HepG2 (cell line): ENCODE results near the gene YPEL5. TPM values are rescaled to one million over a fixed set of nuclear protein-coding genes. Genes with fewer than 3 reads are reported as not detected.

Experiments
- ATAC-seq: fragments of 200-7000 bp; cut with Tn5 transposase; 3 replicates; pipeline ENCODE4 v1.9.1; 2020; ENCODE audit warnings: mild to moderate bottlenecking, moderate library complexity
- BruUV-seq: library from RNA; stranded (reverse); fragments of 400-500 nt; replicated peaks from 2 replicates; lab custom pipeline; 2021; lab: Mats Ljungman, UMichigan
- CTCF ChIA-PET: fragments of 300-600 bp; formaldehyde crosslinking; extraction: SDS; loops from one replicate; lab custom pipeline; 2021; ENCODE audit warnings: low total read pairs, inconsistent platforms, low intra/inter-chr PET ratio; lab: Yijun Ruan, JAX
- POLR2A ChIA-PET: fragments of 350-600 bp; sonication (Branson Sonifier 250); formaldehyde crosslinking; loops from one replicate; lab custom pipeline; 2020; ENCODE audit warnings: antibody characterized with exemption, inconsistent platforms; lab: Yijun Ruan, JAX
- DNase-seq: peaks from one replicate; pipeline ENCODE4 v3.0.0-alpha.2; 2015; ENCODE audit warnings: low spot score
- FAIRE-seq: peaks from 3 replicates; lab custom pipeline; 2011; peaks lifted over from hg19 to GRCh38; lab: Jason Lieb, UNC
- H2AFZ ChIP-seq: one replicate; pipeline ENCODE4 v1.6.1; 2011; ENCODE audit warnings: low read length, inconsistent platforms
- H3K27ac ChIP-seq: fragments of 300-600 bp; 3 replicates; pipeline ENCODE4 v1.8.0; 2011; ENCODE audit warnings: mixed run types, mild to moderate bottlenecking, mixed read lengths, low read length, inconsistent platforms; ENCODE audit not compliant: insufficient read depth; ENCODE audit errors: extremely low read length
- H3K27me3 ChIP-seq, 2 experiments: fragments of 200-600 bp in 1 of 2; 2 replicates in 1 of 2; 3 replicates in 1 of 2; pipeline versions ENCODE4 v1.6.0 to v1.8.0; 2011; ENCODE audit warnings: low read length in 2 of 2, mild to moderate bottlenecking in 2 of 2, moderate library complexity in 2 of 2, inconsistent platforms in 1 of 2; ENCODE audit not compliant: insufficient read depth in 2 of 2, control insufficient read depth in 1 of 2
- H3K36me3 ChIP-seq, 2 experiments: fragments of 200-600 bp in 1 of 2; replicated peaks in 1 of 2; 2 replicates in 1 of 2; 3 replicates in 1 of 2; pipeline versions ENCODE4 v1.5.1 to v1.8.0; 2011; ENCODE audit warnings: low read length in 2 of 2, inconsistent platforms in 1 of 2; ENCODE audit not compliant: insufficient read depth in 2 of 2, control insufficient read depth in 1 of 2
- H3K4me1 ChIP-seq: 2 replicates; pipeline ENCODE4 v1.5.1; 2012; ENCODE audit warnings: low read length, inconsistent platforms; ENCODE audit not compliant: insufficient read depth
- H3K4me2 ChIP-seq: 2 replicates; pipeline ENCODE4 v1.6.0; 2011; ENCODE audit warnings: low read depth, low read length, inconsistent platforms
- H3K4me3 ChIP-seq, 3 experiments: fragments of 200-600 bp in 1 of 3; sonication (generic), shearing (Covaris generic) in 1 of 3; replicated peaks in 1 of 3; 2 replicates each; pipeline ENCODE4 v1.5.1; 2011 to 2016; ENCODE audit warnings: low read length in 3 of 3, inconsistent platforms in 2 of 3, low read depth in 2 of 3, mild to moderate bottlenecking in 2 of 3, control low read depth in 1 of 3, mixed read lengths in 1 of 3; ENCODE audit not compliant: insufficient read depth in 1 of 3
- H3K79me2 ChIP-seq: one replicate; pipeline ENCODE4 v1.6.1; 2011; ENCODE audit warnings: low read length, inconsistent platforms; ENCODE audit not compliant: insufficient read depth
- H3K9ac ChIP-seq: 2 replicates; pipeline ENCODE4 v1.6.0; 2011; ENCODE audit warnings: mild to moderate bottlenecking, low read depth, low read length, inconsistent platforms; ENCODE audit not compliant: insufficient read depth
- H3K9me3 ChIP-seq: 2 replicates; pipeline ENCODE4 v1.5.1; 2012; ENCODE audit warnings: mild to moderate bottlenecking, low read length
- H4K20me1 ChIP-seq: 2 replicates; pipeline ENCODE4 v1.6.0; 2011; ENCODE audit warnings: inconsistent platforms, mild to moderate bottlenecking, low read length, moderate library complexity; ENCODE audit not compliant: insufficient read depth
- BCL6 ChIP-seq: IDR thresholded peaks from 2 replicates; pipeline ENCODE4 v1.6.1; 2016; ENCODE audit warnings: missing genetic modification reagents, missing compliant biosample characterization
- GATAD2A ChIP-seq: IDR thresholded peaks from 2 replicates; pipeline ENCODE4 v1.6.1; 2016
- HNF4A ChIP-seq: sonication (generic); formaldehyde crosslinking; IDR thresholded peaks from 2 replicates; pipeline ENCODE4 v1.4.0; 2020; ENCODE audit warnings: missing genetic modification reagents
- HNF4G ChIP-seq, 2 experiments: sonication (generic) in 1 of 2; formaldehyde crosslinking in 1 of 2; IDR thresholded peaks; 2 replicates each; pipeline versions ENCODE4 v1.4.0 to v1.6.1; 2011 to 2020; ENCODE audit warnings: borderline replicate concordance in 2 of 2, low read depth in 2 of 2, mild to moderate bottlenecking in 2 of 2, low read length in 1 of 2, missing genetic modification reagents in 1 of 2, moderate library complexity in 1 of 2
- HNRNPK ChIP-seq: fragments of 200-400 bp; formaldehyde crosslinking; IDR thresholded peaks from 2 replicates; pipeline ENCODE4 v1.6.1; 2018; ENCODE audit warnings: low read length, low read depth, moderate library complexity, mild to moderate bottlenecking; ENCODE audit not compliant: poor library complexity, severe bottlenecking
- KDM4B ChIP-seq: sonication (generic); formaldehyde crosslinking; IDR thresholded peaks from 2 replicates; pipeline ENCODE4 v1.4.0; 2020; ENCODE audit warnings: missing genetic modification reagents
- KDM6A ChIP-seq: IDR thresholded peaks from 2 replicates; pipeline ENCODE4 v1.6.1; 2016; ENCODE audit warnings: low read depth
- LCORL ChIP-seq, 2 experiments: fragments of 450-650 bp in 1 of 2; sonication (generic) in 1 of 2; formaldehyde crosslinking in 1 of 2; IDR thresholded peaks; 2 replicates each; pipeline versions ENCODE4 v1.5.0 to v1.6.1; 2017 to 2020; ENCODE audit warnings: antibody characterized with exemption in 1 of 2, missing genetic modification reagents in 1 of 2
- NFE2L2 ChIP-seq: fragments of 150-350 bp; IDR thresholded peaks from 2 replicates; pipeline ENCODE4 v1.6.1; 2014; ENCODE audit warnings: low read length
- PAWR ChIP-seq: sonication (generic); formaldehyde crosslinking; IDR thresholded peaks from 2 replicates; pipeline ENCODE4 v1.4.0; 2020; ENCODE audit warnings: missing genetic modification reagents, mild to moderate bottlenecking, borderline replicate concordance
- ZNF550 ChIP-seq: sonication (generic); formaldehyde crosslinking; IDR thresholded peaks from 2 replicates; pipeline ENCODE4 v1.4.0; 2020; ENCODE audit warnings: mild to moderate bottlenecking, missing genetic modification reagents, borderline replicate concordance
- ZNF780A ChIP-seq: sonication (generic); formaldehyde crosslinking; IDR thresholded peaks from 2 replicates; pipeline ENCODE4 v1.8.0; 2022; ENCODE audit warnings: mild to moderate bottlenecking, missing genetic modification reagents, moderate library complexity
- ZSCAN9 ChIP-seq: IDR thresholded peaks from 2 replicates; pipeline ENCODE4 v1.6.1; 2016; ENCODE audit warnings: borderline replicate concordance
- WGBS: methylation state at CpG from one replicate; pipeline ENCODE4 v1.1.6; 2017; ENCODE audit warnings: low lambda C conversion rate; 5-methylcytosine and 5-hydroxymethylcytosine counted together
- in situ Hi-C: cut with HindIII; loops from 2 replicates; pipeline ENCODE4 v1.10.0; 2017; ENCODE audit warnings: low pct_unique_long_range_greater_than_20kb; ENCODE audit not compliant: extremely low pct_ligation_motif_present
- intact Hi-C: fragments of 100-400 bp; cut with micrococcal nuclease; formaldehyde crosslinking; loops from one replicate; pipeline ENCODE4 v1.10.0; 2022; ENCODE audit not compliant: unreplicated experiment
- polyA plus RNA-seq, 8 experiments: library from polyadenylated mRNA; depleted of rRNA in 3 of 8; stranded (reverse) in 7 of 8; unstranded in 1 of 8; fragments of >200 nt; fragmentation: Illumina TruSeq in 4 of 8; extraction: Trizol in 4 of 8; gene quantifications; 2 replicates each; pipeline versions ENCODE4 v1.2.1 to v1.2.3, GENCODE V29; 2011 to 2016; ENCODE audit warnings: low read depth in 4 of 8, missing spikeins in 1 of 8, mixed read lengths in 1 of 8; ENCODE audit not compliant: insufficient read depth in 1 of 8
- total RNA-seq, 5 experiments: library from RNA; depleted of rRNA; stranded (reverse); fragments of >200 nt; fragmentation: Illumina TruSeq; extraction: Trizol; gene quantifications; 2 replicates each; pipeline ENCODE4 v1.2.3, GENCODE V29; 2016; ENCODE audit warnings: low read depth in 1 of 5
- TF ChIP-seq, protein P1 (sequence below): IDR thresholded peaks from 2 replicates; pipeline ENCODE4 v1.6.1; 2016; ENCODE audit warnings: low read depth, control low read depth
- TF ChIP-seq, protein P2 (sequence below): sonication (generic); formaldehyde crosslinking; conservative IDR thresholded peaks from 2 replicates; pipeline ENCODE4 v1.5.0; 2020; ENCODE audit warnings: missing genetic modification reagents
- TF ChIP-seq, protein P3 (sequence below): sonication (generic); formaldehyde crosslinking; IDR thresholded peaks from 2 replicates; pipeline ENCODE4 v1.5.0; 2020; ENCODE audit warnings: missing genetic modification reagents
- TF ChIP-seq, protein P4 (sequence below): sonication (generic); formaldehyde crosslinking; IDR thresholded peaks from 2 replicates; pipeline ENCODE4 v1.5.0; 2020; ENCODE audit warnings: mild to moderate bottlenecking, missing genetic modification reagents

Gene YPEL5
- total and polyA plus RNA-seq, 2 of the 13 experiments (the other 11 are each of a cell fraction or from before 2014, with no cell fraction given): 12.7 to 49.7 TPM

DNA sequence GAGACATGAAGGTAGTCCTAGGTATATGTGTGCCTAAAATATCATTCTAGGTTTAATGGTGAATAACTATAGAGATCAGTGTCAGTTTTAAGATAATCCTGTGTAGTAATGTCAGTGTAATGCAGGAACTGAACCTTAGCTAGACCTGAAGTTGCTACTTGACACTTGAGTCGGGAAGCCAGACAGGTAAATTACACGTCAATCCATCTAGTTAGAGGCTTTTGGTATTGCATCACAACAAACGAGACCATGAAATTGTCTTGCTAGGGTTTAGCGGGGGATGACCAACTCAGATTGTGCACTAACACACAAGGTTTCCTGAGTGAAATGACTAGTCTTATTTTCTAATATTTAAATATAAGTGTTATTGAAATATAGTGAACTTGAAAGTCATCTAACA, 2.0 kb downstream of the YPEL5 start (continued):
- TF ChIP-seq, protein P1, sequence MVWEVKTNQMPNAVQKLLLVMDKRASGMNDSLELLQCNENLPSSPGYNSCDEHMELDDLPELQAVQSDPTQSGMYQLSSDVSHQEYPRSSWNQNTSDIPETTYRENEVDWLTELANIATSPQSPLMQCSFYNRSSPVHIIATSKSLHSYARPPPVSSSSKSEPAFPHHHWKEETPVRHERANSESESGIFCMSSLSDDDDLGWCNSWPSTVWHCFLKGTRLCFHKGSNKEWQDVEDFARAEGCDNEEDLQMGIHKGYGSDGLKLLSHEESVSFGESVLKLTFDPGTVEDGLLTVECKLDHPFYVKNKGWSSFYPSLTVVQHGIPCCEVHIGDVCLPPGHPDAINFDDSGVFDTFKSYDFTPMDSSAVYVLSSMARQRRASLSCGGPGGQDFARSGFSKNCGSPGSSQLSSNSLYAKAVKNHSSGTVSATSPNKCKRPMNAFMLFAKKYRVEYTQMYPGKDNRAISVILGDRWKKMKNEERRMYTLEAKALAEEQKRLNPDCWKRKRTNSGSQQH: no peak
- TF ChIP-seq KDM6A (CRISPR knock-in tag) (no peak), ZNF550 (CRISPR knock-in tag) (no peak)

DNA sequence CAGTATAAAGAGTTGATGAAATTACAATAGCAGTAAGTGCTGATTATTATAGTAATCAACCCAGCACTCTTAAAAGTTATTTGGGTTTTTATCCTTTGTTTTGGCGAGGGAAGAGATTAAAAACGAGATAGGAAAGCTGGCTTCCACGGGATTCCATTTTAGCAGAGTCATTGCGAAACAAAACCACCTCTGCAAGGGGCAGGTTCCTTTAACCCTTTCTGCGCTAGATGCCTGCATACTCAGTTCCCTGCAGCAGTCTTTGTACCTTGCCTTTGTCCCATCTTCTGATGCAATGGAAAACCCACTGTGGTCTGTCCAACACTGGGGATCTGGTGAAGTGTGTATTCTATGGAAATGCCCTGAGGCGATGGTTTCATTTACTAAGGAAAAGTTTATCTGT, 2.7 kb downstream of the YPEL5 start:
- ATAC-seq: no peak
- in situ Hi-C loops (no loop called here), intact Hi-C loops (loop anchor here (5.0 kb wide), 1 partner anchor 298 kb away; the partner anchor contains the start of gene LCLAT1)
- peak; percentile 50 for FAIRE-seq
- Histone ChIP-seq H3K9me3 (no peaks in the 10 kb centered on the region), H4K20me1 (peaks cover 10% of the 10 kb centered on the region; the same call in 1 of the 2 replicates), H3K4me2 (peak overlapping the region; percentile 91; the same call in 1 of the 2 replicates), H3K79me2 (no peaks in the 10 kb centered on the region), H2AFZ (no peak overlapping the region), H3K4me3 (no peak overlapping the region), H3K36me3 (no peaks in the 10 kb centered on the region), H3K4me1 (peaks cover 44% of the 10 kb centered on the region), H3K27ac (no peak overlapping the region), H3K9ac (no peak overlapping the region), H3K27me3 (peaks cover 2 to 4% of the 10 kb centered on the region in 2 experiments; a peak in 1 of 5 replicates)
- ChIA-PET CTCF (no interaction called here), POLR2A (no interaction called here)
- DNase-seq: peak; percentile 59
- WGBS: 32% methylated on average over 6 of the region's 6 CpGs
- no TSS peak for BruUV-seq
- peak; percentile 47; the same call in 1 of the 2 replicates for TF ChIP-seq HNF4G (IDR thresholded peaks at IDR 0.05; ENCODE audit: borderline replicate concordance, low read depth, low read length)
- no peak for TF ChIP-seq HNF4G (CRISPR knock-in tag; IDR thresholded peaks at IDR 0.05; ENCODE audit: borderline replicate concordance, low read depth)
- TF ChIP-seq HNF4A: peak; percentile 65
- TF ChIP-seq HNRNPK: no peak
- TF ChIP-seq GATAD2A (CRISPR knock-in tag): peak; percentile 37; the same call in 1 of the 2 replicates
- TF ChIP-seq, protein P2, sequence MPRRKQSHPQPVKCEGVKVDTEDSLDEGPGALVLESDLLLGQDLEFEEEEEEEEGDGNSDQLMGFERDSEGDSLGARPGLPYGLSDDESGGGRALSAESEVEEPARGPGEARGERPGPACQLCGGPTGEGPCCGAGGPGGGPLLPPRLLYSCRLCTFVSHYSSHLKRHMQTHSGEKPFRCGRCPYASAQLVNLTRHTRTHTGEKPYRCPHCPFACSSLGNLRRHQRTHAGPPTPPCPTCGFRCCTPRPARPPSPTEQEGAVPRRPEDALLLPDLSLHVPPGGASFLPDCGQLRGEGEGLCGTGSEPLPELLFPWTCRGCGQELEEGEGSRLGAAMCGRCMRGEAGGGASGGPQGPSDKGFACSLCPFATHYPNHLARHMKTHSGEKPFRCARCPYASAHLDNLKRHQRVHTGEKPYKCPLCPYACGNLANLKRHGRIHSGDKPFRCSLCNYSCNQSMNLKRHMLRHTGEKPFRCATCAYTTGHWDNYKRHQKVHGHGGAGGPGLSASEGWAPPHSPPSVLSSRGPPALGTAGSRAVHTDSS (CRISPR knock-in tag): no peak
- 0 out of 2 replicates have a peak, but pooled peaks have one; percentile 13 for TF ChIP-seq BCL6 (CRISPR knock-in tag)
- TF ChIP-seq KDM4B: 0 out of 2 replicates have a peak, but pooled peaks have one; percentile 45
- no peak for TF ChIP-seq LCORL (IDR thresholded peaks at IDR 0.05)
- 0 out of 2 replicates have a peak, but pooled peaks have one; percentile 17 for TF ChIP-seq LCORL (CRISPR knock-in tag; IDR thresholded peaks at IDR 0.05)
- no peak for TF ChIP-seq ZNF780A (CRISPR knock-in tag)
- TF ChIP-seq NFE2L2: peak; percentile 24; the same call in 1 of the 2 replicates
- TF ChIP-seq, protein P3, sequence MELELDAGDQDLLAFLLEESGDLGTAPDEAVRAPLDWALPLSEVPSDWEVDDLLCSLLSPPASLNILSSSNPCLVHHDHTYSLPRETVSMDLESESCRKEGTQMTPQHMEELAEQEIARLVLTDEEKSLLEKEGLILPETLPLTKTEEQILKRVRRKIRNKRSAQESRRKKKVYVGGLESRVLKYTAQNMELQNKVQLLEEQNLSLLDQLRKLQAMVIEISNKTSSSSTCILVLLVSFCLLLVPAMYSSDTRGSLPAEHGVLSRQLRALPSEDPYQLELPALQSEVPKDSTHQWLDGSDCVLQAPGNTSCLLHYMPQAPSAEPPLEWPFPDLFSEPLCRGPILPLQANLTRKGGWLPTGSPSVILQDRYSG (CRISPR knock-in tag): no peak
- no peak for TF ChIP-seq PAWR (CRISPR knock-in tag)
- no peak for TF ChIP-seq ZSCAN9 (CRISPR knock-in tag)
- TF ChIP-seq, protein P4, sequence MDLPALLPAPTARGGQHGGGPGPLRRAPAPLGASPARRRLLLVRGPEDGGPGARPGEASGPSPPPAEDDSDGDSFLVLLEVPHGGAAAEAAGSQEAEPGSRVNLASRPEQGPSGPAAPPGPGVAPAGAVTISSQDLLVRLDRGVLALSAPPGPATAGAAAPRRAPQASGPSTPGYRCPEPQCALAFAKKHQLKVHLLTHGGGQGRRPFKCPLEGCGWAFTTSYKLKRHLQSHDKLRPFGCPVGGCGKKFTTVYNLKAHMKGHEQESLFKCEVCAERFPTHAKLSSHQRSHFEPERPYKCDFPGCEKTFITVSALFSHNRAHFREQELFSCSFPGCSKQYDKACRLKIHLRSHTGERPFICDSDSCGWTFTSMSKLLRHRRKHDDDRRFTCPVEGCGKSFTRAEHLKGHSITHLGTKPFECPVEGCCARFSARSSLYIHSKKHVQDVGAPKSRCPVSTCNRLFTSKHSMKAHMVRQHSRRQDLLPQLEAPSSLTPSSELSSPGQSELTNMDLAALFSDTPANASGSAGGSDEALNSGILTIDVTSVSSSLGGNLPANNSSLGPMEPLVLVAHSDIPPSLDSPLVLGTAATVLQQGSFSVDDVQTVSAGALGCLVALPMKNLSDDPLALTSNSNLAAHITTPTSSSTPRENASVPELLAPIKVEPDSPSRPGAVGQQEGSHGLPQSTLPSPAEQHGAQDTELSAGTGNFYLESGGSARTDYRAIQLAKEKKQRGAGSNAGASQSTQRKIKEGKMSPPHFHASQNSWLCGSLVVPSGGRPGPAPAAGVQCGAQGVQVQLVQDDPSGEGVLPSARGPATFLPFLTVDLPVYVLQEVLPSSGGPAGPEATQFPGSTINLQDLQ (CRISPR knock-in tag): no peak
